Gastrocnemius medialis (tissue), 4 donors: ENCODE measurements around the gene SRPK3. TPM values are rescaled to one million over a fixed set of nuclear protein-coding genes. Genes with fewer than 3 reads are reported as not detected.

ENCODE experiments used
- ATAC-seq, 2 donors: fragments of 150-250 bp; one replicate each; pipeline ENCODE4 v1.9.1; 2016
- DNase-seq, 2 donors: peaks; one replicate each; pipeline ENCODE4 v3.0.0-alpha.2; 2019
- H3K27ac ChIP-seq, 4 donors: fragments of 200-600 bp; sonication (generic); 1 replicate in 1 of 4; 2 replicates in 3 of 4; pipeline ENCODE4 v1.5.1; 2016 to 2018; ENCODE audit warnings: mild to moderate bottlenecking in 2 of 4, moderate library complexity in 1 of 4
- H3K27me3 ChIP-seq, 3 donors: fragments of 200-600 bp; sonication (generic) in 2 of 3; 1 replicate in 1 of 3; 2 replicates in 2 of 3; pipeline versions ENCODE4 v1.5.1 to v1.6.0; 2016 to 2019; ENCODE audit warnings: mild to moderate bottlenecking in 1 of 3, moderate library complexity in 1 of 3
- H3K36me3 ChIP-seq, 2 donors: fragments of 200-600 bp; sonication (generic) in 1 of 2; one replicate each; pipeline ENCODE4 v1.5.1; 2017 to 2018
- H3K4me1 ChIP-seq, 2 donors: fragments of 200-600 bp; sonication (generic) in 1 of 2; one replicate each; pipeline ENCODE4 v1.5.1; 2016 to 2017; ENCODE audit warnings: mild to moderate bottlenecking in 2 of 2
- H3K4me3 ChIP-seq, 4 donors: fragments of 200-600 bp; sonication (generic) in 3 of 4; 1 replicate in 1 of 4; 2 replicates in 3 of 4; pipeline ENCODE4 v1.5.1; 2016 to 2019; ENCODE audit warnings: mild to moderate bottlenecking in 2 of 4
- H3K9me3 ChIP-seq, 3 donors: fragments of 200-600 bp; sonication (generic) in 2 of 3; 1 replicate in 1 of 3; 2 replicates in 2 of 3; pipeline ENCODE4 v1.5.1; 2016 to 2019
- CTCF ChIP-seq, 5 experiments: fragments of 450-650 bp in 3 of 5; fragments of 200-600 bp in 2 of 5; sonication (generic) in 2 of 5; IDR thresholded peaks in 4 of 5; conservative IDR thresholded peaks in 1 of 5; 1 replicate in 4 of 5; 2 replicates in 1 of 5; pipeline ENCODE4 v1.5.1; 2016 to 2019; ENCODE audit warnings: antibody characterized with exemption in 5 of 5, mild to moderate bottlenecking in 3 of 5, moderate library complexity in 3 of 5
- POLR2A ChIP-seq, 2 donors: fragments of 450-650 bp; IDR thresholded peaks; one replicate each; pipeline ENCODE4 v1.6.1; 2017; ENCODE audit warnings: antibody characterized with exemption in 2 of 2, mild to moderate bottlenecking in 2 of 2, moderate library complexity in 2 of 2
- in situ Hi-C, 4 donors: fragments of 200-750 bp; cut with MboI; loops; one replicate each; pipeline versions ENCODE4 v1.15.0 to v1.8.0; 2017; ENCODE audit warnings: low sequenced_read_pairs in 4 of 4
- intact Hi-C: fragments of 100-400 bp; cut with DNase I; formaldehyde crosslinking; loops from one replicate; pipeline ENCODE4 v1.15.1; 2023; ENCODE audit warnings: low total_unique reads
- total RNA-seq, 4 donors: library from RNA; depleted of rRNA; stranded (reverse); fragments of >200 nt; gene quantifications; one replicate each; pipeline versions ENCODE4 v1.1.0 to v1.2.3, GENCODE V29; 2016

The SRPK3 gene
- total RNA-seq, 4 donors from 2014 or later = 30.3 to 39.9 (median 33.8) TPM

- H3K4me1 ChIP-seq = no peaks in the 10 kb centered on the region
- H3K4me3 ChIP-seq = no peak overlapping the region
- peaks cover 0 to 7% of the 10 kb centered on the region in 2 donors for H3K36me3 ChIP-seq
- H3K27ac ChIP-seq = no peak overlapping the region
- no peak for ATAC-seq
- in situ Hi-C loops = no loop called here
- TF ChIP-seq CTCF (IDR thresholded peaks at IDR 0.05 in 4 of 5, conservative IDR thresholded peaks at IDR 0.05 in 1 of 5) = no peak
- TF ChIP-seq POLR2A (IDR thresholded peaks at IDR 0.05) = no peak
- no peaks in the 10 kb centered on the region for H3K27me3 ChIP-seq
- intact Hi-C loops = no loop called here
- peak in 1 of 2 donors; percentile 1 for DNase-seq
- no peaks in the 10 kb centered on the region for H3K9me3 ChIP-seq
Measured at GRCh38 chrX:153802513-153803045, 21.7 kb downstream of the SRPK3 start.

GRCh38 chrX:153803211-153804099 lies 22.6 kb downstream of the SRPK3 start:
- Histone ChIP-seq H3K4me3 (no peak overlapping the region), H3K27me3 (no peaks in the 10 kb centered on the region), H3K36me3 (no peaks in the 10 kb centered on the region), H3K4me1 (no peaks in the 10 kb centered on the region), H3K27ac (no peak overlapping the region), H3K9me3 (no peaks in the 10 kb centered on the region)
- DNase-seq (no peak), ATAC-seq (no peak)
- TF ChIP-seq POLR2A (IDR thresholded peaks at IDR 0.05) (no peak), CTCF (IDR thresholded peaks at IDR 0.05 in 4 of 5, conservative IDR thresholded peaks at IDR 0.05 in 1 of 5) (no peak)
- intact Hi-C loops (no loop called here), in situ Hi-C loops (no loop called here)

- in situ Hi-C loops = no loop called here
- intact Hi-C loops = no loop called here
- Histone ChIP-seq H3K36me3 (no peaks in the 10 kb centered on the region), H3K27ac (no peak overlapping the region), H3K4me3 (no peak overlapping the region), H3K4me1 (no peaks in the 10 kb centered on the region), H3K27me3 (no peaks in the 10 kb centered on the region), H3K9me3 (no peaks in the 10 kb centered on the region)
- no peak for ATAC-seq
- TF ChIP-seq CTCF (IDR thresholded peaks at IDR 0.05 in 4 of 5, conservative IDR thresholded peaks at IDR 0.05 in 1 of 5) (no peak), POLR2A (IDR thresholded peaks at IDR 0.05) (no peak)
- DNase-seq = no peak
Measured at GRCh38 chrX:153804100-153804595, 23.3 kb downstream of the SRPK3 start.

- Histone ChIP-seq H3K4me1 (no peaks in the 10 kb centered on the region), H3K27ac (no peak overlapping the region), H3K27me3 (no peaks in the 10 kb centered on the region), H3K4me3 (no peak overlapping the region), H3K36me3 (no peaks in the 10 kb centered on the region), H3K9me3 (no peaks in the 10 kb centered on the region)
- intact Hi-C loops = no loop called here
- in situ Hi-C loops = no loop called here
- ATAC-seq = no peak
- no peak for TF ChIP-seq CTCF (IDR thresholded peaks at IDR 0.05 in 4 of 5, conservative IDR thresholded peaks at IDR 0.05 in 1 of 5)
- no peak for TF ChIP-seq POLR2A (IDR thresholded peaks at IDR 0.05)
- no peak for DNase-seq
Measured at GRCh38 chrX:153804621-153805020, 23.8 kb downstream of the SRPK3 start.
